ENCODE measurements around the gene ADGRG1. TPM values are rescaled to one million over a fixed set of nuclear protein-coding genes. Genes with fewer than 3 reads are reported as not detected.

Gene ADGRG1
- polyA plus RNA-seq, 1 experiment = 1.1 TPM

DNA sequence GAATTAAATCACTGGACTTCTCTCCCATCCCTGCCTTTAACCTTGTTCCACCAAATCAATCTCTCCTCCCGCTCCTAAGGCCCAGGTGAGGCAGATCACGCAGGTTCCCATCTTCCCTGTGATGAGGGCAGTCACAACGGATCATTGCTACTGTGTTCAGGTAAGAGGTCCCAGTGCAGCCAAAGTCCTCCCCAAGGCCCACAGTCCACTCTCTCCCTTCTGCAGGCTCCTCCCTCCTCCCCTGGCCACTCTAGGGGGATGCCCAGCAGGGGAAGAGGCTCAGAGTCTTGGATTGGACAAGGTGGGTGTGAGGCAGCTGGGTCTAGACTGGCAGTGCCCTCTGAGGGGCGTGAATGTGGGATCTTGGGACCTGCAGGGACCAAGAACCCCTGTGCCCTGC, 37.1 kb downstream of the ADGRG1 start:
- ChIA-PET CTCF (interaction anchor here (0.7 to 1.3 kb wide), 3 partner anchors 13 to 75 kb away, joined by 3 to 4 read pairs (median 3); no protein-coding TSS in a partner anchor), POLR2A (no interaction called here)
- H3K27me3 ChIP-seq (ENCODE audit: control insufficient read depth, insufficient read depth, low read length) = peaks cover 2% of the 10 kb centered on the region; the same call in 1 of the 2 replicates
- no peak overlapping the region for H3K4me3 ChIP-seq (ENCODE audit: low read depth, low read length)
- TF ChIP-seq, protein P1, sequence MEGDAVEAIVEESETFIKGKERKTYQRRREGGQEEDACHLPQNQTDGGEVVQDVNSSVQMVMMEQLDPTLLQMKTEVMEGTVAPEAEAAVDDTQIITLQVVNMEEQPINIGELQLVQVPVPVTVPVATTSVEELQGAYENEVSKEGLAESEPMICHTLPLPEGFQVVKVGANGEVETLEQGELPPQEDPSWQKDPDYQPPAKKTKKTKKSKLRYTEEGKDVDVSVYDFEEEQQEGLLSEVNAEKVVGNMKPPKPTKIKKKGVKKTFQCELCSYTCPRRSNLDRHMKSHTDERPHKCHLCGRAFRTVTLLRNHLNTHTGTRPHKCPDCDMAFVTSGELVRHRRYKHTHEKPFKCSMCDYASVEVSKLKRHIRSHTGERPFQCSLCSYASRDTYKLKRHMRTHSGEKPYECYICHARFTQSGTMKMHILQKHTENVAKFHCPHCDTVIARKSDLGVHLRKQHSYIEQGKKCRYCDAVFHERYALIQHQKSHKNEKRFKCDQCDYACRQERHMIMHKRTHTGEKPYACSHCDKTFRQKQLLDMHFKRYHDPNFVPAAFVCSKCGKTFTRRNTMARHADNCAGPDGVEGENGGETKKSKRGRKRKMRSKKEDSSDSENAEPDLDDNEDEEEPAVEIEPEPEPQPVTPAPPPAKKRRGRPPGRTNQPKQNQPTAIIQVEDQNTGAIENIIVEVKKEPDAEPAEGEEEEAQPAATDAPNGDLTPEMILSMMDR (IDR thresholded peaks at IDR 0.05; ENCODE audit: insufficient read depth, low read depth, low read length) = no peak
- DNase-seq (ENCODE audit: low read depth) = no peak
- H3K36me3 ChIP-seq (ENCODE audit: control insufficient read depth, insufficient read depth, low read length) = no peaks in the 10 kb centered on the region

DNA sequence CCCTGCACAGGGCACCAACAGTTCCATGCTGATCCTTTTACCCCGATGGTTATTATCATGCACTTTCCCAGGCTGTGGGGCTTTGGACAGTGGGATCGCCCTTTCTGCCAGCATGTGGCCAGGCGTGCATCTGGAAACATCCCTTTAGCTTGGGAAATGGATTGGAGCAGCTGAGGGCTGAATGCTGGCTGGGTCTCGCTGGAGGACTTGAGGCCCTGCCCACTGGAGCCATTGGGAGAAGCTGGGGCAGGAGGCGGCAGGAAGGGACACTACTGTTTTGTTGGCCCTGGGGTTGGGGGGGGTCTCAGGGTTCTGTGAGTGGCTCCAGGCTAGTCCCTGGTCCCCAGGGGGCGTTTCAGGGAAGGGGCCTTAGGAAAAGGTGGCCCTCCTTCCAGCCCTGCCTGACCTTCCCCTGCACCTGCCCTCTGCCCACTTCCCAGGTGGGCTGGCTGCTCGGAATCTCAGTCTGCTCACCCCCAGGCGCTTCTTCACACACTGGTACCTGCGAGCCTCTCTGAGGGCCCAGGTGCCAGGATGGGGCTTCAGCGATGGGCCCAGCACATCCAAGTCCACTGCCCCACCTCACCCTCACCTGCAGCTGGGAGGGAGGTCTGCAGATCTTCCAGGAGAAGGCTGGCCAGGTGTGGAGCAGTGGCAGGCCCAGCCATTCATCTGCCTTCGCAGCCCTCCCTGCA, 38.1 kb downstream of the ADGRG1 start:
- Histone ChIP-seq H3K27me3 (ENCODE audit: control insufficient read depth, insufficient read depth, low read length) (peaks cover 2% of the 10 kb centered on the region; the same call in 1 of the 2 replicates), H3K36me3 (ENCODE audit: control insufficient read depth, insufficient read depth, low read length) (no peaks in the 10 kb centered on the region), H3K4me3 (ENCODE audit: low read depth, low read length) (no peak overlapping the region)
- CTCF ChIA-PET = no interaction called here
- DNase-seq (ENCODE audit: low read depth) = no peak
- POLR2A ChIA-PET = no interaction called here
- TF ChIP-seq, protein P1 (IDR thresholded peaks at IDR 0.05; ENCODE audit: insufficient read depth, low read depth, low read length) = no peak

DNA sequence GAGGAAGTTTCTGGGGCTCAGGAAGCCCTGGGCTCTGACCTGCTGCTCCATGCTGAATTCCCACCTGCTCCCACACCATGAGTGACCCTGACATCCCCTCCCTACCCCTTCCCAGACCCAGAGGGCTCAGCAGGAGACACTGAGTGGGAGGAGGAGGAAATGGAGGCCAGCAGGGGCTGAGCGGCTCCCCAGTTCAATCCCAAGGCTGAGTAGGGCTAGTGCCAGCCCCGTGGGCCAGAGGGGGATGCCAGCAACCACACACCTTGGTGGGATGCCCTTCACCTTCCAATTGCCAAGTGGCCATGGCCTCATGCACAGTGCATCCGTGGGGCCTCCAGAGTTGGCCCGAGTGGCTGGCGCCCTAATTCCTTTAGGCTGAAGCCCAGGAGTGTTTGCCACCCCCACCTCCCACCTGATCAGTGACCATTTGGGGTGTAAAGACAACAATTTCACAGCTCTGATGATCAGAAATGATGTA, 38.7 kb downstream of the ADGRG1 start:
- ChIA-PET POLR2A (no interaction called here), CTCF (no interaction called here)
- Histone ChIP-seq H3K4me3 (ENCODE audit: low read depth, low read length) (no peak overlapping the region), H3K27me3 (ENCODE audit: control insufficient read depth, insufficient read depth, low read length) (peaks cover 2% of the 10 kb centered on the region; the same call in 1 of the 2 replicates), H3K36me3 (ENCODE audit: control insufficient read depth, insufficient read depth, low read length) (no peaks in the 10 kb centered on the region)
- TF ChIP-seq, protein P1 (IDR thresholded peaks at IDR 0.05; ENCODE audit: insufficient read depth, low read depth, low read length) = no peak
- no peak for DNase-seq (ENCODE audit: low read depth)

DNA sequence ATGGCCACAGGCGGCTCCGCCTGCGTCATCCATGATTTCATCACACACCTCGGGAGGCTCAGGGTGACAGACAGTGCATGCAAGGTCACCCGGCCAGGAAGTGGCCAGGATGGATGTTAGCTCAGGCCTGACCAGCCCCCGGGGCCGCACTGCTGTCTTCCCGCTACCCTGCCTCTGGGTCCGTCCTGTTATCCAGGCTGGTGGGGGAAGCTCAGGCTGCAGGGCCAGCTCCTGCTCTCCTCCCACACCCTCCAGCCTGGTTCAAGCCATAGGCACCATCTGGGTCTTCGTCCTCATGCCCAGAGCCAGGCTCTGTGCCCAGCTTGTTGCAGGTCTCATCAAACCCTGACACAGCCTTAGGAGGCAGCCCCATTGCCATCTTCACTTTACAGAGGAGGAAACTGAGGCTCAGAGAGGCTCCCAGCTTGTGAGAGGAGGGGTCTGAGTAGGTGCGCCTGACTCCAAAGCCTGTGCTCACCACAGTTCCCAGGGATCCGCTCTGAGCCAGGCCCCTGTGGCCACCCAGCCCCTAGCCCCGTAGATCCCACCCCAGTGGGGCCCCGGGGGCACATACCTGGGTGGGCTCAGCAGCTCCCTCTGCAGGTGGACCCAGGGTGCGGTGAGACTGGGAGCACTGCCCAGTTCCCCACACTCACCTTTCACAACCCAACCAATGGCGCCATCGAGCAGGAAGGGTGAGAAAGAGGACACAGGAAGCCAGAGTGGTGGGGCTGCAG, 39.3 kb downstream of the ADGRG1 start:
- Histone ChIP-seq H3K36me3 (ENCODE audit: control insufficient read depth, insufficient read depth, low read length) (no peaks in the 10 kb centered on the region), H3K4me3 (ENCODE audit: low read depth, low read length) (no peak overlapping the region), H3K27me3 (ENCODE audit: control insufficient read depth, insufficient read depth, low read length) (peaks cover 2% of the 10 kb centered on the region; the same call in 1 of the 2 replicates)
- DNase-seq (ENCODE audit: low read depth) = no peak
- ChIA-PET CTCF (interaction anchor here (0.7 to 1.0 kb wide), 2 partner anchors 18 to 102 kb away, joined by 3 read pairs; no protein-coding TSS in a partner anchor), POLR2A (no interaction called here)
- TF ChIP-seq, protein P1 (IDR thresholded peaks at IDR 0.05; ENCODE audit: insufficient read depth, low read depth, low read length) = no peak

- ChIA-PET POLR2A (no interaction called here), CTCF (interaction anchor here (0.7 to 1.0 kb wide), 2 partner anchors 19 to 102 kb away, joined by 3 read pairs; no protein-coding TSS in a partner anchor)
- Histone ChIP-seq H3K27me3 (ENCODE audit: control insufficient read depth, insufficient read depth, low read length) (peaks cover 7% of the 10 kb centered on the region; the same call in 1 of the 2 replicates), H3K36me3 (ENCODE audit: control insufficient read depth, insufficient read depth, low read length) (no peaks in the 10 kb centered on the region), H3K4me3 (ENCODE audit: low read depth, low read length) (no peak within 1 kb of the TSS)
- TF ChIP-seq, protein P1 (IDR thresholded peaks at IDR 0.05; ENCODE audit: insufficient read depth, low read depth, low read length) = no peak
- DNase-seq (ENCODE audit: low read depth) = no peak
Measured at GRCh38 chr16:57668263-57668571, 39.8 kb downstream of the ADGRG1 start, which contains the start of gene ADGRG3. ADGRG3 (plus strand) TSS chr16:57668306; CDS start chr16:57668348, 42 bp downstream.

Measured in BJ (cell line).